A549 (cell line): ENCODE data around the gene EEF1AKMT1. TPM values are rescaled to one million over a fixed set of nuclear protein-coding genes. Genes with fewer than 3 reads are reported as not detected.

Source experiments
- ATAC-seq, 2 experiments: fragments of 200-7000 bp in 1 of 2; fragments of >200 bp in 1 of 2; cut with Nextera tagmentation in 1 of 2; cut with Tn5 transposase in 1 of 2; 3 replicates each; pipeline versions ENCODE4 v1.8.0 to v1.9.1; 2018 to 2020; ENCODE audit warnings: mild to moderate bottlenecking in 1 of 2, moderate library complexity in 1 of 2
- CTCF ChIA-PET: fragments of 300-600 bp; sonication (Branson Sonifier 250); formaldehyde crosslinking; extraction: SDS; loops from one replicate; lab custom pipeline; 2021; ENCODE audit warnings: antibody characterized with exemption, inconsistent platforms; lab: Yijun Ruan, JAX
- POLR2A ChIA-PET: fragments of 350-600 bp; formaldehyde crosslinking; extraction: SDS; loops from one replicate; lab custom pipeline; 2021; ENCODE audit warnings: antibody characterized with exemption, inconsistent platforms; lab: Yijun Ruan, JAX
- DNase-seq, 2 experiments: peaks; one replicate each; pipeline versions ENCODE4 v3.0.0 to v3.0.0-alpha.2; 2011 to 2016; ENCODE audit warnings: low read depth in 1 of 2, low spot score in 1 of 2
- FAIRE-seq: peaks from 2 replicates; lab custom pipeline; 2011; peaks lifted over from hg19 to GRCh38; lab: Jason Lieb, UNC
- H3K27ac ChIP-seq, 2 experiments: fragments of >200 bp; sonication (Bioruptor Twin); formaldehyde crosslinking; 3 replicates each; pipeline ENCODE4 v1.5.1; 2016 to 2017
- H3K4me1 ChIP-seq: fragments of >200 bp; sonication (Bioruptor Twin); formaldehyde crosslinking; 3 replicates; pipeline ENCODE4 v1.6.1; 2016
- H3K4me2 ChIP-seq: fragments of >200 bp; sonication (Bioruptor Twin); formaldehyde crosslinking; 3 replicates; pipeline ENCODE4 v1.6.1; 2016
- H3K4me3 ChIP-seq: fragments of >200 bp; sonication (Bioruptor Twin); formaldehyde crosslinking; 3 replicates; pipeline ENCODE4 v1.5.1; 2016
- H3K9me3 ChIP-seq: fragments of >200 bp; sonication (Bioruptor Twin); formaldehyde crosslinking; 3 replicates; pipeline ENCODE4 v1.6.1; 2016
- BHLHE40 ChIP-seq: IDR thresholded peaks from 2 replicates; pipeline ENCODE4 v1.6.1; 2012; ENCODE audit warnings: low read depth, low read length, inconsistent platforms
- CEBPB ChIP-seq, 2 experiments: fragments of >200 bp in 1 of 2; sonication (Bioruptor Twin) in 1 of 2; formaldehyde crosslinking in 1 of 2; IDR thresholded peaks; 2 replicates each; pipeline ENCODE4 v1.6.1; 2012 to 2016
- ESRRA ChIP-seq: fragments of 150-350 bp; IDR thresholded peaks from 2 replicates; pipeline ENCODE4 v1.6.1; 2014; ENCODE audit warnings: mild to moderate bottlenecking, low read length, borderline replicate concordance
- HOXA7 ChIP-seq: fragments of 250-450 bp; sonication (Bioruptor Pico); IDR thresholded peaks from 2 replicates; pipeline ENCODE4 v1.5.0; 2020; ENCODE audit warnings: mild to moderate bottlenecking, moderate library complexity
- JUN ChIP-seq, 2 experiments: fragments of >200 bp; sonication (Bioruptor Twin); formaldehyde crosslinking; IDR thresholded peaks; 2 replicates in 1 of 2; 3 replicates in 1 of 2; pipeline ENCODE4 v1.6.1; 2016 to 2017
- MAZ ChIP-seq: fragments of 150-350 bp; IDR thresholded peaks from 2 replicates; pipeline ENCODE4 v1.6.1; 2014; ENCODE audit warnings: antibody characterized with exemption, low read depth, low read length, borderline replicate concordance
- NFE2L2 ChIP-seq: fragments of 150-350 bp; conservative IDR thresholded peaks from 2 replicates; pipeline ENCODE4 v1.6.1; 2014; ENCODE audit warnings: low read length
- NR3C1 ChIP-seq: fragments of >200 bp; sonication (Bioruptor Twin); formaldehyde crosslinking; IDR thresholded peaks from 3 replicates; pipeline ENCODE4 v1.6.1; 2017
- RAD21 ChIP-seq, 2 experiments: fragments of >200 bp in 1 of 2; sonication (Bioruptor Twin) in 1 of 2; formaldehyde crosslinking in 1 of 2; IDR thresholded peaks in 1 of 2; conservative IDR thresholded peaks in 1 of 2; 2 replicates in 1 of 2; 3 replicates in 1 of 2; pipeline ENCODE4 v1.6.1; 2012 to 2018; ENCODE audit warnings: inconsistent platforms in 1 of 2
- RARB ChIP-seq: fragments of 250-450 bp; sonication (Bioruptor Pico); IDR thresholded peaks from 2 replicates; pipeline ENCODE4 v1.8.0; 2021; ENCODE audit warnings: mild to moderate bottlenecking, moderate library complexity
- RCOR1 ChIP-seq: fragments of 150-350 bp; IDR thresholded peaks from 2 replicates; pipeline ENCODE4 v1.6.1; 2014; ENCODE audit warnings: antibody characterized with exemption, low read length, low read depth
- RFX5 ChIP-seq: fragments of 450-650 bp; IDR thresholded peaks from 2 replicates; pipeline ENCODE4 v1.7.1; 2014; ENCODE audit warnings: antibody characterized with exemption, mild to moderate bottlenecking, moderate library complexity
- SREBF2 ChIP-seq: fragments of 450-650 bp; IDR thresholded peaks from 2 replicates; pipeline ENCODE4 v1.6.1; 2014; ENCODE audit warnings: mild to moderate bottlenecking, moderate library complexity
- TFCP2L1 ChIP-seq: fragments of 250-450 bp; sonication (Bioruptor Pico); IDR thresholded peaks from 2 replicates; pipeline ENCODE4 v1.5.0; 2021; ENCODE audit warnings: mild to moderate bottlenecking
- ZC3H11A ChIP-seq: fragments of 450-650 bp; IDR thresholded peaks from 2 replicates; pipeline ENCODE4 v1.6.1; 2014; ENCODE audit warnings: antibody characterized with exemption, mild to moderate bottlenecking
- ZSCAN20 ChIP-seq: fragments of 250-450 bp; sonication (Bioruptor Pico); IDR thresholded peaks from 2 replicates; pipeline ENCODE4 v1.8.0; 2022; ENCODE audit warnings: mild to moderate bottlenecking, moderate library complexity
- WGBS: methylation state at CpG from one replicate; pipeline ENCODE4 v1.1.6; 2017; ENCODE audit errors: missing lambda C conversion rate; 5-methylcytosine and 5-hydroxymethylcytosine counted together
- polyA plus RNA-seq, 4 experiments: library from polyadenylated mRNA; depleted of rRNA in 3 of 4; stranded (reverse); fragments of >200 nt; fragmentation: RNase III in 1 of 4; extraction: RNeasy Plus Mini Kit Qiagen cat#74134 plus additional on column Dnase treatment in 1 of 4; gene quantifications; 2 replicates in 3 of 4; 3 replicates in 1 of 4; pipeline ENCODE4 v1.2.3, GENCODE V29; 2011 to 2017
- TF ChIP-seq, protein P1 (sequence below): fragments of 250-450 bp; sonication (Bioruptor Pico); IDR thresholded peaks from 2 replicates; pipeline ENCODE4 v1.5.0; 2020; ENCODE audit warnings: low read depth, mild to moderate bottlenecking, moderate library complexity
- TF ChIP-seq, protein P2 (sequence below): fragments of 200-600 bp; sonication (generic); IDR thresholded peaks from 2 replicates; pipeline ENCODE4 v1.6.1; 2016; ENCODE audit warnings: antibody characterized with exemption, mild to moderate bottlenecking, moderate library complexity
- TF ChIP-seq, protein P3 (sequence below): fragments of >200 bp; sonication (Bioruptor Twin); formaldehyde crosslinking; IDR thresholded peaks from 3 replicates; pipeline ENCODE4 v1.6.1; 2016

EEF1AKMT1 gene
- polyA plus RNA-seq, 2 of the 4 experiments (the other 2 are of a cell fraction): 8.1 to 10.0 TPM

DNA sequence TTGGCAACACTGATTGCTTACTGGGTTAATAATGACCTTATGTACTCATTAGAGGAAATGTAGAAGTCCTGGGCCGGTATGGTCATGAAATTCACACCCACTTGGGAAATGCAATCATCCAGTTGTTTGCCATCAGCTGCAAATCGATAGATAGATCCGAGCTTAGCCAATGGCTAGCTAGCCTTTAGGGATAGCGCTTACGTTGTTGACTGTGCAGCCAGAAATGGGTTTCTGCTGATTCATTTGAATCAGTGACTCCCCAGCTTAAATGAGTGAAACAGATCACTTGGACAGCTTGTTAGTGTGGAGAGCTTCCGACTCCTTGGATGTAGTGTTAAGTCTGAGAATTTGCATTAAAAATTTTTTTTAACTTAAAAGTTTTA is 58.4 kb downstream of the EEF1AKMT1 start:
- TF ChIP-seq MAZ (no peak), ESRRA (no peak), NR3C1 (no peak), CEBPB (IDR thresholded peaks at IDR 0.05) (no peak), ZSCAN20 (no peak), HOXA7 (CRISPR knock-in tag) (no peak), NFE2L2 (no peak), SREBF2 (no peak), RAD21 (conservative IDR thresholded peaks at IDR 0.05 in 1 of 2, IDR thresholded peaks at IDR 0.05 in 1 of 2) (no peak), RCOR1 (no peak), ZC3H11A (no peak), JUN (IDR thresholded peaks at IDR 0.05) (no peak), RFX5 (no peak), BHLHE40 (no peak)
- TF ChIP-seq, protein P1, sequence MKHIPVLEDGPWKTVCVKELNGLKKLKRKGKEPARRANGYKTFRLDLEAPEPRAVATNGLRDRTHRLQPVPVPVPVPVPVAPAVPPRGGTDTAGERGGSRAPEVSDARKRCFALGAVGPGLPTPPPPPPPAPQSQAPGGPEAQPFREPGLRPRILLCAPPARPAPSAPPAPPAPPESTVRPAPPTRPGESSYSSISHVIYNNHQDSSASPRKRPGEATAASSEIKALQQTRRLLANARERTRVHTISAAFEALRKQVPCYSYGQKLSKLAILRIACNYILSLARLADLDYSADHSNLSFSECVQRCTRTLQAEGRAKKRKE (CRISPR knock-in tag): no peak
- TF ChIP-seq, protein P2, sequence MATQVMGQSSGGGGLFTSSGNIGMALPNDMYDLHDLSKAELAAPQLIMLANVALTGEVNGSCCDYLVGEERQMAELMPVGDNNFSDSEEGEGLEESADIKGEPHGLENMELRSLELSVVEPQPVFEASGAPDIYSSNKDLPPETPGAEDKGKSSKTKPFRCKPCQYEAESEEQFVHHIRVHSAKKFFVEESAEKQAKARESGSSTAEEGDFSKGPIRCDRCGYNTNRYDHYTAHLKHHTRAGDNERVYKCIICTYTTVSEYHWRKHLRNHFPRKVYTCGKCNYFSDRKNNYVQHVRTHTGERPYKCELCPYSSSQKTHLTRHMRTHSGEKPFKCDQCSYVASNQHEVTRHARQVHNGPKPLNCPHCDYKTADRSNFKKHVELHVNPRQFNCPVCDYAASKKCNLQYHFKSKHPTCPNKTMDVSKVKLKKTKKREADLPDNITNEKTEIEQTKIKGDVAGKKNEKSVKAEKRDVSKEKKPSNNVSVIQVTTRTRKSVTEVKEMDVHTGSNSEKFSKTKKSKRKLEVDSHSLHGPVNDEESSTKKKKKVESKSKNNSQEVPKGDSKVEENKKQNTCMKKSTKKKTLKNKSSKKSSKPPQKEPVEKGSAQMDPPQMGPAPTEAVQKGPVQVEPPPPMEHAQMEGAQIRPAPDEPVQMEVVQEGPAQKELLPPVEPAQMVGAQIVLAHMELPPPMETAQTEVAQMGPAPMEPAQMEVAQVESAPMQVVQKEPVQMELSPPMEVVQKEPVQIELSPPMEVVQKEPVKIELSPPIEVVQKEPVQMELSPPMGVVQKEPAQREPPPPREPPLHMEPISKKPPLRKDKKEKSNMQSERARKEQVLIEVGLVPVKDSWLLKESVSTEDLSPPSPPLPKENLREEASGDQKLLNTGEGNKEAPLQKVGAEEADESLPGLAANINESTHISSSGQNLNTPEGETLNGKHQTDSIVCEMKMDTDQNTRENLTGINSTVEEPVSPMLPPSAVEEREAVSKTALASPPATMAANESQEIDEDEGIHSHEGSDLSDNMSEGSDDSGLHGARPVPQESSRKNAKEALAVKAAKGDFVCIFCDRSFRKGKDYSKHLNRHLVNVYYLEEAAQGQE: no peak
- TF ChIP-seq, protein P3, sequence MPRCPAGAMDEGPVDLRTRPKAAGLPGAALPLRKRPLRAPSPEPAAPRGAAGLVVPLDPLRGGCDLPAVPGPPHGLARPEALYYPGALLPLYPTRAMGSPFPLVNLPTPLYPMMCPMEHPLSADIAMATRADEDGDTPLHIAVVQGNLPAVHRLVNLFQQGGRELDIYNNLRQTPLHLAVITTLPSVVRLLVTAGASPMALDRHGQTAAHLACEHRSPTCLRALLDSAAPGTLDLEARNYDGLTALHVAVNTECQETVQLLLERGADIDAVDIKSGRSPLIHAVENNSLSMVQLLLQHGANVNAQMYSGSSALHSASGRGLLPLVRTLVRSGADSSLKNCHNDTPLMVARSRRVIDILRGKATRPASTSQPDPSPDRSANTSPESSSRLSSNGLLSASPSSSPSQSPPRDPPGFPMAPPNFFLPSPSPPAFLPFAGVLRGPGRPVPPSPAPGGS: no peak
- Histone ChIP-seq H3K4me3 (no peak overlapping the region), H3K4me2 (no peak overlapping the region), H3K27ac (no peak overlapping the region), H3K9me3 (no peaks in the 10 kb centered on the region), H3K4me1 (no peaks in the 10 kb centered on the region)
- 80% methylated on average over 6 of the region's 6 CpGs for WGBS
- DNase-seq: no peak
- CTCF ChIA-PET: interaction anchor here (1.0 to 6.6 kb wide), 5 partner anchors 12 to 222 kb away, joined by 3 to 36 read pairs (median 5); partner anchors contain the start of gene IL17D
- no peak for FAIRE-seq
- POLR2A ChIA-PET: no interaction called here
- ATAC-seq: no peak

DNA sequence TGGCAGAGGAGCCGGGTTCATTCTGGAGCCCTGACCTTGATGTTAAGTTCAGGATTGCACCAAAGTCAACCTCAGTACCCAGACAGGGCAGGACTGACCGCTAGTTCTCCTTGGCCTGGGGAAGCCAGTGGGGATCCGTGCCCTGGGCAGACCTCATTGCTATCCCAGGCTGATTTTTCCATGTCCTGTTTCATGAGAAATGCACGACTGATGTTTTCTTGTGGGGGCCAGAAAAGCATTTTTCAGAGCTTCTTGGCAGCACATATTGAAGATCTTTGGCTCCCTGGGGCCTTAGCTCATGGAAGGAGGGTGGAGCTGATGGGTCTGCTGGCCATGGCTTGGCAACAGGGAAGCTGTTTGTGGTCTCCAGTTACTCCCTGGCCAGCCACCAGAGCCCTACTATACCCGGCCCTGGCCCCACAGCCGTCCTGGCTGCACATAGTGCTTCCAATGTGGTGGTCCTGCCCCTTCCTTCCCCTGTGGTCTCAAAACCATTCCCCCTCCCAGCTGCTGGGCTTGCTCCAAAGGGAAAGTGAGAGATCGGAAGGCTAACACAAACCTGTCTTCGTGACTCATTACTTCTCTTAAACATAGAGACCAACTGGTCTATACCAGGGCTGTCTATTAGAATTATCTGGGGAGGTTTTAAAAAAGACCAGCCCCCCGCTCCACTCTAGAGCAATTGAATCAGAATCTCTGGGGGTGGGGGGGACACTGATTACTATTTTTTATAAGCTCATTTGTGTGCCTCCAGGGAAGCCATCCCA is 59.0 kb downstream of the EEF1AKMT1 start:
- no peak overlapping the region for H3K27ac ChIP-seq
- H3K9me3 ChIP-seq: no peaks in the 10 kb centered on the region
- TF ChIP-seq TFCP2L1 (CRISPR knock-in tag) (no peak), RARB (CRISPR knock-in tag) (no peak), BHLHE40 (no peak)
- TF ChIP-seq, all 56 proteins: peak for 0
- Histone ChIP-seq H3K4me1 (peaks cover 2% of the 10 kb centered on the region; the same call in 1 of the 3 replicates), H3K4me2 (no peak overlapping the region), H3K4me3 (no peak overlapping the region)
- ATAC-seq (no peak), DNase-seq (no peak), FAIRE-seq (no peak)
- 86% methylated on average over 8 of the region's 9 CpGs for WGBS
- ChIA-PET CTCF (interaction anchor here (1.2 to 6.6 kb wide), 5 partner anchors 13 to 221 kb away, joined by 3 to 36 read pairs (median 5); no protein-coding TSS in a partner anchor), POLR2A (no interaction called here)
